Measurements from ENCODE around the gene ACSS1.
"Not testable (repeated sequence)": the region's sequence is repeated elsewhere in the genome, so short reads cannot be mapped to it uniquely, and the experiment has no call there.

Gene ACSS1

GRCh38 chr20:25006431-25007167 is 51.3 kb downstream of the ACSS1 start:
- TF ChIP-seq CTCF (IDR thresholded peaks at IDR 0.05; ENCODE audit: insufficient read depth, low read depth, low read length, missing control alignments): no peak
- no peak overlapping the region for H3K4me3 ChIP-seq (ENCODE audit: low read length)
- no peak for DNase-seq (ENCODE audit: low read depth)

- no peak for DNase-seq (ENCODE audit: low read depth)
- no peak for TF ChIP-seq CTCF (IDR thresholded peaks at IDR 0.05; ENCODE audit: insufficient read depth, low read depth, low read length, missing control alignments)
- no peak overlapping the region for H3K4me3 ChIP-seq (ENCODE audit: low read length)
Observed at GRCh38 chr20:25005661-25006060, 52.3 kb downstream of the ACSS1 start.

DNA sequence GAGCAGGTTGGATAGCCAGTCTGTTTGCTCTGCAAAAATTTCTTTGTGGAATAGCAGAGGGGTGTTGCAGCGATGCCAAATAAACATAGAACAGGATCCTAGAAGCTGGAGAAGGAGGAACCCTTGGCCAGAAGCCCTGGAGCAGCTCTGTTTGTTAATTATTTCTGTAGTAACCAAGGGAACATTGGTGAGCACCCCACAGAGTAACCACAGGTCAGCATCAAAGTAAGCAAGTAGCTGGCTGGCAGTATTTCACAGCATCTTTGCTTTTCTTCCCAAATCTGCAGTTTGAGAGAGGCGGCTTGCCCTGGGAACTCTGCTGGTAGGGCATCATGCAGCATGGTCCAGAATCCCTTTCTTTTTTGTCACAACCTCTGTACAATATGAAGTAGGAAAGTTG is 52.7 kb downstream of the ACSS1 start:
- no peak overlapping the region for H3K4me3 ChIP-seq (ENCODE audit: low read length)
- no peak for TF ChIP-seq CTCF (IDR thresholded peaks at IDR 0.05; ENCODE audit: insufficient read depth, low read depth, low read length, missing control alignments)
- no peak for DNase-seq (ENCODE audit: low read depth)

DNA sequence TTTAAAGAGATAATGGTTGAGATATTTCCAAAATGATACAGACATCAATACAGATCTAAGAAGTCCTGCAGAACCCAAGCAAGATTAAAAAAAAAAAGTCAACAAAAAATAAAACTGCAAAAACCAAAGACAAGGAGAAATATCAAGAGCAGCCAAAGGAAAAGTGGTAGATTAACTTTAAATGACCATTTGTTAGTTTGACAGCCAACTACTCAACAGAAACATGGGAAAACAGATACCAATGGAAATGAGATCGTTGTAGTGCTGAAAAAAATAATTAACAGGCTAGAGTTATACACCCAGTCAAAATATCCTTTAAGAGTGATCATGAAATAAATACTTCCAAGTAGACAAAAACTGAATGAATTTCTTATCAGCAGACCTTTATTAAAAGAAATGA is 54.9 kb downstream of the ACSS1 start:
- TF ChIP-seq CTCF (IDR thresholded peaks at IDR 0.05; ENCODE audit: insufficient read depth, low read depth, low read length, missing control alignments): no peak
- H3K4me3 ChIP-seq (ENCODE audit: low read length): no peak overlapping the region
- DNase-seq (ENCODE audit: low read depth): no peak

- not testable (repeated sequence) for H3K4me3 ChIP-seq (ENCODE audit: low read length)
Observed at GRCh38 chr20:25001323-25001722, 56.6 kb downstream of the ACSS1 start.

GRCh38 chr20:25000268-25000801 is 57.6 kb downstream of the ACSS1 start:
- no peak overlapping the region for H3K4me3 ChIP-seq (ENCODE audit: low read length)
- peak; percentile 97 for DNase-seq (ENCODE audit: low read depth)
- no peak for TF ChIP-seq CTCF (IDR thresholded peaks at IDR 0.05; ENCODE audit: insufficient read depth, low read depth, low read length, missing control alignments)

More at GRCh38 chr20:25001323-25001722, 56.6 kb downstream of the ACSS1 start:
- DNase-seq (ENCODE audit: low read depth): not testable (repeated sequence)

DNA sequence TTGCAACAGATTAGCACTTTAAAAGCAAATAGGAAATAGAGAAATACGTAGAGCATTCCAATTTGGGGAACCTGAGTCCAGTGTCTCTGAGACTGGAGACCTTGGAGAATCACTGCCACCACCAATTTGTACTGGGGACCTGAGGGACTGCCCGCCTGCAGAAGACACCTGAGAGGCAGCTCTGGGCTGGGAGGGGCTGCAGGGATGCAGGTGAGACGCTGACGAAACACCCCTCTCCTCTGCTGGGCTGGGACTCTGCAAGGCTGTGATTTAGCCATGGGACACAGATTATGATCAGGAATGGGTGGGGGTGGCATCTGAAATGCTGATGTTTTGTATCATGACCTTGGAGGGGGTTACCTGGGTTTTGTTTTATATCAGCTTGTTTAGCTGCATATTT is 58.4 kb downstream of the ACSS1 start:
- no peak for TF ChIP-seq CTCF (IDR thresholded peaks at IDR 0.05; ENCODE audit: insufficient read depth, low read depth, low read length, missing control alignments)
- no peak overlapping the region for H3K4me3 ChIP-seq (ENCODE audit: low read length)
- DNase-seq (ENCODE audit: low read depth): no peak
